ENCODE measurements around the gene PCDHB16.

PCDHB16 gene

GRCh38 chr5:141234109-141234667, 52.0 kb downstream of the PCDHB16 start:
- no peak for ATAC-seq
- TF ChIP-seq OSR1 (CRISPR knock-in tag; IDR thresholded peaks at IDR 0.05) (no peak), ZNF70 (CRISPR knock-in tag; IDR thresholded peaks at IDR 0.05) (no peak), TOX (CRISPR knock-in tag; IDR thresholded peaks at IDR 0.05; ENCODE audit: borderline replicate concordance) (no peak), GLIS3 (CRISPR knock-in tag; IDR thresholded peaks at IDR 0.05) (no peak), ZC3H10 (CRISPR knock-in tag; IDR thresholded peaks at IDR 0.05) (no peak)
